Liver (tissue), 9 donors: ENCODE data around the gene TUB. TPM values are rescaled to one million over a fixed set of nuclear protein-coding genes. Genes with fewer than 3 reads are reported as not detected.

ENCODE experiments used
- DNase-seq: peaks from one replicate; pipeline ENCODE4 v3.0.0-alpha.2; 2017; ENCODE audit warnings: low spot score
- H3K27ac ChIP-seq, 2 donors: one replicate each; pipeline ENCODE4 v1.7.0; 2013; ENCODE audit warnings: inconsistent platforms in 2 of 2, low read length in 2 of 2, control low read depth in 1 of 2, low read depth in 1 of 2, mild to moderate bottlenecking in 1 of 2
- H3K27me3 ChIP-seq, 4 donors: one replicate each; pipeline versions ENCODE4 v1.6.1 to v1.7.0; 2013; ENCODE audit warnings: low read length in 3 of 4, inconsistent platforms in 1 of 4, mild to moderate bottlenecking in 1 of 4, moderate library complexity in 1 of 4; ENCODE audit not compliant: control insufficient read depth in 4 of 4, insufficient read depth in 4 of 4
- H3K36me3 ChIP-seq, 4 donors: one replicate each; pipeline versions ENCODE4 v1.6.1 to v1.7.0; 2013; ENCODE audit warnings: low read length in 3 of 4, mild to moderate bottlenecking in 3 of 4, low read depth in 1 of 4, moderate library complexity in 1 of 4; ENCODE audit not compliant: control insufficient read depth in 4 of 4, insufficient read depth in 3 of 4
- H3K4me1 ChIP-seq, 4 donors: one replicate each; pipeline versions ENCODE4 v1.6.1 to v1.7.0; 2013; ENCODE audit warnings: low read length in 3 of 4, mild to moderate bottlenecking in 3 of 4, moderate library complexity in 1 of 4; ENCODE audit not compliant: control insufficient read depth in 4 of 4, insufficient read depth in 4 of 4
- H3K4me3 ChIP-seq, 3 donors: one replicate each; pipeline versions ENCODE4 v1.6.1 to v1.7.0; 2013; ENCODE audit warnings: low read length in 3 of 3, control low read depth in 1 of 3, low read depth in 1 of 3, mild to moderate bottlenecking in 1 of 3
- H3K9ac ChIP-seq, 2 donors: one replicate each; pipeline ENCODE4 v1.7.0; 2013; ENCODE audit warnings: low read length in 2 of 2, mild to moderate bottlenecking in 2 of 2, moderate library complexity in 2 of 2, control low read depth in 1 of 2, low read depth in 1 of 2
- H3K9me3 ChIP-seq, 4 donors: one replicate each; pipeline versions ENCODE4 v1.6.1 to v1.7.0; 2013; ENCODE audit warnings: low read length in 3 of 4; ENCODE audit not compliant: control insufficient read depth in 4 of 4
- CTCF ChIP-seq: fragments of 150-350 bp; IDR thresholded peaks from 2 replicates; pipeline ENCODE4 v1.5.1; 2017; ENCODE audit warnings: improper control_type of control experiment, low read depth, low read length; ENCODE audit not compliant: missing input control
- FOXA2 ChIP-seq: IDR thresholded peaks from 2 replicates; pipeline ENCODE4 v1.6.1; 2016; ENCODE audit warnings: antibody characterized with exemption
- HNF4A ChIP-seq, 2 donors: conservative IDR thresholded peaks; 2 replicates each; pipeline ENCODE4 v1.6.1; 2016; ENCODE audit warnings: antibody characterized with exemption in 2 of 2, mild to moderate bottlenecking in 2 of 2
- HNF4G ChIP-seq: IDR thresholded peaks from 2 replicates; pipeline ENCODE4 v1.6.1; 2016; ENCODE audit warnings: antibody characterized with exemption
- JUND ChIP-seq, 2 donors: IDR thresholded peaks; 2 replicates each; pipeline ENCODE4 v1.6.1; 2016; ENCODE audit warnings: antibody characterized with exemption in 2 of 2
- RAD21 ChIP-seq, 2 donors: IDR thresholded peaks; 2 replicates each; pipeline ENCODE4 v1.6.1; 2016; ENCODE audit warnings: antibody characterized with exemption in 2 of 2, mild to moderate bottlenecking in 2 of 2
- RXRA ChIP-seq, 2 donors: IDR thresholded peaks; 2 replicates each; pipeline ENCODE4 v1.6.1; 2017 to 2018; ENCODE audit warnings: antibody characterized with exemption in 2 of 2, mild to moderate bottlenecking in 1 of 2
- SP1 ChIP-seq: IDR thresholded peaks from 2 replicates; pipeline ENCODE4 v1.6.1; 2018; ENCODE audit warnings: antibody characterized with exemption, mild to moderate bottlenecking
- WGBS: extraction: QIAGEN DNeasy Blood & Tissue Kit; methylation state at CpG from one replicate; pipeline ENCODE4 v1.1.7; 2013; 5-methylcytosine and 5-hydroxymethylcytosine counted together
- polyA plus RNA-seq, 2 donors: library from polyadenylated mRNA; stranded (reverse) in 1 of 2; unstranded in 1 of 2; fragments of 200-250 nt in 1 of 2; fragments of >200 nt in 1 of 2; fragmentation: Nextera tagmentation in 1 of 2; extraction: Ambion mirVana in 1 of 2; gene quantifications; one replicate each; pipeline versions ENCODE4 v1.2.1 to v1.2.3, GENCODE V29; 2013 to 2015
- total RNA-seq, 2 donors: library from RNA; depleted of rRNA; stranded (reverse); fragments of >200 nt; gene quantifications; one replicate each; pipeline ENCODE4 v1.2.3, GENCODE V29; 2014
- TF ChIP-seq, protein P1 (sequence below): IDR thresholded peaks from 2 replicates; pipeline ENCODE4 v1.6.1; 2016; ENCODE audit warnings: antibody characterized with exemption
- TF ChIP-seq, protein P2 (sequence below): IDR thresholded peaks from 2 replicates; pipeline ENCODE4 v1.6.1; 2016; ENCODE audit warnings: antibody characterized with exemption
- TF ChIP-seq, protein P3 (sequence below): IDR thresholded peaks from 2 replicates; pipeline ENCODE4 v1.6.1; 2016; ENCODE audit warnings: antibody characterized with exemption
- donor health status: healthy.
- donor health status: healthy.
- donor health status: healthy.
- donor health status: healthy.
- donor health status: healthy.

The TUB gene
- total and polyA plus RNA-seq, 4 donors = 0.15 to 1.3 (median 0.66) TPM

DNA sequence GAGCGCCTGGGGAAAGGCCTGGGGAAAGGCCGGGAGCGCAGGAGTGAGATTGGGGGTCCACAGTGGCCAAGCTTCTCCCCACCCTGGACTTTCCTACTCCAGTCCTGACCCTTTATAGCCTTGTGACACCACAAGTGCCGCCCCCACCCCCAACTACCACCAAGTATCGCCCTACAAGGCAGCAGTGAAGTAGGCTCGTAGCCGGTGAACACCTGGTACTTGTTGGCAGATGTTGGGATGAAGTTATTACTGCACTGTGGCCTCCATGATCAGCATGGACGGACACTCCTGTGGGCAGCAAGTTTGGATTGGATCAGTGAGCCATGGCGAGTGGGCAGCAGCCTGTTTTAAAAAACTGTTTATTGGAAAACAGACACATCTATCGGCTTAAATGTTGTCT lies 48.9 kb upstream of the TUB start:
- no peak for DNase-seq
- Histone ChIP-seq H3K4me3 (no peak overlapping the region), H3K36me3 (no peaks in the 10 kb centered on the region), H3K9ac (no peak overlapping the region), H3K27me3 (no peaks in the 10 kb centered on the region), H3K9me3 (no peaks in the 10 kb centered on the region), H3K27ac (no peak overlapping the region), H3K4me1 (peaks cover 0 to 2% (median 0%) of the 10 kb centered on the region in 4 donors)
- WGBS = 85% methylated on average over 10 of the region's 10 CpGs
- TF ChIP-seq RAD21 (IDR thresholded peaks at IDR 0.05) (no peak), JUND (IDR thresholded peaks at IDR 0.05) (no peak), RXRA (IDR thresholded peaks at IDR 0.05) (no peak), FOXA2 (no peak)
- TF ChIP-seq, protein P1, sequence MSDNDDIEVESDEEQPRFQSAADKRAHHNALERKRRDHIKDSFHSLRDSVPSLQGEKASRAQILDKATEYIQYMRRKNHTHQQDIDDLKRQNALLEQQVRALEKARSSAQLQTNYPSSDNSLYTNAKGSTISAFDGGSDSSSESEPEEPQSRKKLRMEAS = no peak
- TF ChIP-seq, protein P2, sequence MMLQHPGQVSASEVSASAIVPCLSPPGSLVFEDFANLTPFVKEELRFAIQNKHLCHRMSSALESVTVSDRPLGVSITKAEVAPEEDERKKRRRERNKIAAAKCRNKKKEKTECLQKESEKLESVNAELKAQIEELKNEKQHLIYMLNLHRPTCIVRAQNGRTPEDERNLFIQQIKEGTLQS = no peak
- TF ChIP-seq, protein P3, sequence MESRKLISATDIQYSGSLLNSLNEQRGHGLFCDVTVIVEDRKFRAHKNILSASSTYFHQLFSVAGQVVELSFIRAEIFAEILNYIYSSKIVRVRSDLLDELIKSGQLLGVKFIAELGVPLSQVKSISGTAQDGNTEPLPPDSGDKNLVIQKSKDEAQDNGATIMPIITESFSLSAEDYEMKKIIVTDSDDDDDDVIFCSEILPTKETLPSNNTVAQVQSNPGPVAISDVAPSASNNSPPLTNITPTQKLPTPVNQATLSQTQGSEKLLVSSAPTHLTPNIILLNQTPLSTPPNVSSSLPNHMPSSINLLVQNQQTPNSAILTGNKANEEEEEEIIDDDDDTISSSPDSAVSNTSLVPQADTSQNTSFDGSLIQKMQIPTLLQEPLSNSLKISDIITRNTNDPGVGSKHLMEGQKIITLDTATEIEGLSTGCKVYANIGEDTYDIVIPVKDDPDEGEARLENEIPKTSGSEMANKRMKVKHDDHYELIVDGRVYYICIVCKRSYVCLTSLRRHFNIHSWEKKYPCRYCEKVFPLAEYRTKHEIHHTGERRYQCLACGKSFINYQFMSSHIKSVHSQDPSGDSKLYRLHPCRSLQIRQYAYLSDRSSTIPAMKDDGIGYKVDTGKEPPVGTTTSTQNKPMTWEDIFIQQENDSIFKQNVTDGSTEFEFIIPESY = no peak

- Histone ChIP-seq H3K36me3 (no peaks in the 10 kb centered on the region), H3K4me1 (peaks cover 0 to 2% (median 0%) of the 10 kb centered on the region in 4 donors), H3K27me3 (no peaks in the 10 kb centered on the region), H3K9me3 (no peaks in the 10 kb centered on the region), H3K4me3 (no peak overlapping the region), H3K27ac (no peak overlapping the region), H3K9ac (no peak overlapping the region)
- TF ChIP-seq RXRA (IDR thresholded peaks at IDR 0.05) = no peak
- TF ChIP-seq HNF4G = no peak
- no peak for TF ChIP-seq JUND (IDR thresholded peaks at IDR 0.05)
- no peak for DNase-seq
- 37% methylated on average over 20 of the region's 20 CpGs for WGBS
These were observed 48.3 kb upstream of the TUB start for GRCh38 chr11:8032576-8033304.

GRCh38 chr11:8033305-8034105 lies 47.5 kb upstream of the TUB start:
- no peak overlapping the region for H3K9ac ChIP-seq
- peak; percentile 73 for DNase-seq

More at GRCh38 chr11:8033305-8034105, 47.5 kb upstream of the TUB start:
- no peak overlapping the region for H3K4me3 ChIP-seq
- no peaks in the 10 kb centered on the region for H3K27me3 ChIP-seq
- H3K36me3 ChIP-seq = no peaks in the 10 kb centered on the region
- no peaks in the 10 kb centered on the region for H3K9me3 ChIP-seq
- H3K4me1 ChIP-seq = peaks cover 0 to 2% (median 0%) of the 10 kb centered on the region in 4 donors
- TF ChIP-seq RAD21 (IDR thresholded peaks at IDR 0.05) (peak; percentile 88 to 93), CTCF (peak; percentile 88), SP1 (no peak), FOXA2 (no peak), HNF4A (conservative IDR thresholded peaks at IDR 0.05) (no peak)
- H3K27ac ChIP-seq = no peak overlapping the region
- 50% methylated on average over 19 of the region's 19 CpGs for WGBS
